IMR-90 (cell line): Measurements from ENCODE around the gene ADARB2.

Source experiments
- POLR2A ChIP-seq: IDR thresholded peaks from 2 replicates; pipeline ENCODE4 v1.6.1; 2012; ENCODE audit warnings: mild to moderate bottlenecking, low read depth, low read length
- TF ChIP-seq, protein P1 (sequence below): conservative IDR thresholded peaks from 2 replicates; pipeline ENCODE4 v1.5.1; 2012; ENCODE audit warnings: mild to moderate bottlenecking, low read depth, low read length, improper control_type of control experiment
- TF ChIP-seq, protein P2 (sequence below): fragments of 150-350 bp; IDR thresholded peaks from 2 replicates; pipeline ENCODE4 v1.6.1; 2017; ENCODE audit warnings: mild to moderate bottlenecking, antibody characterized with exemption, low read length, low read depth

DNA sequence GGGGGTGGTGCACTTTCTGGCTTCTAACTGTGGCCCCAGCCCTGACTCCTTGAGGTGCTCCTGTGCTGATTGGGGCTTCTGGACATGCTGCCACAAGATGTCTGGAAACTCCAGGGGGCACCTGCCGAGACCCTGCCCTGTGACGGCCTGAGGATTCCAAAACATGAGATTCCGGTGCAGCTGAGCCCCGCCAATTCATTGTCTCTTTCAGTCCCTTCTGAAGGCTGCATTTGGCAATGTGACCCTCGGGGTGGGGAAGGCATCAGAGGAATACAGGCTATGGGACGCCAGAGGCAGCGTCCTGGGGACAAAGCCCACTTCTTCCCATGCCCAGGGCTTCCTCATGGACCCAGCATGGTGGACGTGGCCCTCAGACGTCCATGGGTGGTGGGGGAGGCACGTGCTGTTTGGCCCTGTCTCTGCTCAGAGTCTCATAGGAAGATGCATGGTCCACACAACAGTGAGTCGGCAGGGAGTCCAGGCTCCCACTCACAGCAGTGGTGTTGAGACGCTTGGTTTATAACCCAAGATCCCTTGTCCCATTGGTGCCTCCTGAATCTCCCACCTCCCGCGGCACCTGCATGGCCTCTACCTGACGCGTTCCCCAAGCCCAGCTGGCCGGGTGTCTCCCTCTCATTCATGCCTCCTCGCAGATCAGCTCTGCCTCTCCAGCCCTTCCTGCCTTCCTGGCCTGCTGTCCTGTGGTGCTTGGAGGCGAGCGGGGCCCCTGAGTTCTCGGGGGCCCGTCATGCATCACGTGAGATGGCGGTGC is 551.2 kb downstream of the ADARB2 start:
- TF ChIP-seq POLR2A: no peak
- TF ChIP-seq, protein P1, sequence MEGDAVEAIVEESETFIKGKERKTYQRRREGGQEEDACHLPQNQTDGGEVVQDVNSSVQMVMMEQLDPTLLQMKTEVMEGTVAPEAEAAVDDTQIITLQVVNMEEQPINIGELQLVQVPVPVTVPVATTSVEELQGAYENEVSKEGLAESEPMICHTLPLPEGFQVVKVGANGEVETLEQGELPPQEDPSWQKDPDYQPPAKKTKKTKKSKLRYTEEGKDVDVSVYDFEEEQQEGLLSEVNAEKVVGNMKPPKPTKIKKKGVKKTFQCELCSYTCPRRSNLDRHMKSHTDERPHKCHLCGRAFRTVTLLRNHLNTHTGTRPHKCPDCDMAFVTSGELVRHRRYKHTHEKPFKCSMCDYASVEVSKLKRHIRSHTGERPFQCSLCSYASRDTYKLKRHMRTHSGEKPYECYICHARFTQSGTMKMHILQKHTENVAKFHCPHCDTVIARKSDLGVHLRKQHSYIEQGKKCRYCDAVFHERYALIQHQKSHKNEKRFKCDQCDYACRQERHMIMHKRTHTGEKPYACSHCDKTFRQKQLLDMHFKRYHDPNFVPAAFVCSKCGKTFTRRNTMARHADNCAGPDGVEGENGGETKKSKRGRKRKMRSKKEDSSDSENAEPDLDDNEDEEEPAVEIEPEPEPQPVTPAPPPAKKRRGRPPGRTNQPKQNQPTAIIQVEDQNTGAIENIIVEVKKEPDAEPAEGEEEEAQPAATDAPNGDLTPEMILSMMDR: no peak
- TF ChIP-seq, protein P2, sequence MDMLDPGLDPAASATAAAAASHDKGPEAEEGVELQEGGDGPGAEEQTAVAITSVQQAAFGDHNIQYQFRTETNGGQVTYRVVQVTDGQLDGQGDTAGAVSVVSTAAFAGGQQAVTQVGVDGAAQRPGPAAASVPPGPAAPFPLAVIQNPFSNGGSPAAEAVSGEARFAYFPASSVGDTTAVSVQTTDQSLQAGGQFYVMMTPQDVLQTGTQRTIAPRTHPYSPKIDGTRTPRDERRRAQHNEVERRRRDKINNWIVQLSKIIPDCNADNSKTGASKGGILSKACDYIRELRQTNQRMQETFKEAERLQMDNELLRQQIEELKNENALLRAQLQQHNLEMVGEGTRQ: no peak
